Esophagus muscularis mucosa (tissue), 4 donors: ENCODE results near the gene FMN1. TPM values are rescaled to one million over a fixed set of nuclear protein-coding genes. Genes with fewer than 3 reads are reported as not detected.

Experiments used
- DNase-seq: peaks from one replicate; pipeline ENCODE4 v3.0.0-alpha.2; 2017; ENCODE audit errors: extremely low spot score
- H3K27ac ChIP-seq, 4 donors: fragments of 200-600 bp; sonication (generic); replicated peaks in 1 of 4; 1 replicate in 3 of 4; 2 replicates in 1 of 4; pipeline ENCODE4 v1.5.1; 2016 to 2019; ENCODE audit warnings: mild to moderate bottlenecking in 1 of 4
- H3K27me3 ChIP-seq, 4 donors: fragments of 200-600 bp; sonication (generic); one replicate each; pipeline versions ENCODE4 v1.5.1 to v1.6.0; 2016 to 2019
- H3K36me3 ChIP-seq, 4 donors: fragments of 200-600 bp; sonication (generic); one replicate each; pipeline ENCODE4 v1.5.1; 2016 to 2019
- H3K4me1 ChIP-seq, 4 donors: fragments of 200-600 bp; sonication (generic); one replicate each; pipeline ENCODE4 v1.5.1; 2016 to 2019
- H3K4me3 ChIP-seq, 4 donors: fragments of 200-600 bp; sonication (generic); 1 replicate in 2 of 4; 2 replicates in 2 of 4; pipeline ENCODE4 v1.5.1; 2016 to 2019; ENCODE audit warnings: mild to moderate bottlenecking in 4 of 4, moderate library complexity in 1 of 4
- H3K9me3 ChIP-seq, 4 donors: fragments of 200-600 bp; sonication (generic); 1 replicate in 3 of 4; 2 replicates in 1 of 4; pipeline ENCODE4 v1.5.1; 2016 to 2019
- EP300 ChIP-seq: sonication (generic); formaldehyde crosslinking; IDR thresholded peaks from one replicate; pipeline ENCODE4 v1.6.1; 2017; ENCODE audit warnings: antibody characterized with exemption
- POLR2A ChIP-seq: fragments of 450-650 bp; IDR thresholded peaks from one replicate; pipeline ENCODE4 v1.6.1; 2017; ENCODE audit warnings: antibody characterized with exemption, moderate library complexity, mild to moderate bottlenecking, low read depth
- POLR2AphosphoS5 ChIP-seq, 2 donors: sonication (generic); formaldehyde crosslinking; IDR thresholded peaks; one replicate each; pipeline ENCODE4 v1.6.1; 2017; ENCODE audit warnings: antibody characterized with exemption in 2 of 2
- WGBS: methylation state at CpG from one replicate; pipeline ENCODE4 v1.1.5; 2018; 5-methylcytosine and 5-hydroxymethylcytosine counted together
- intact Hi-C: fragments of 100-400 bp; cut with DNase I; formaldehyde crosslinking; loops from one replicate; pipeline ENCODE4 v1.15.1; 2023
- small RNA-seq, 3 donors: library from RNA; depleted of rRNA; stranded (forward); fragments of <200 nt; gene quantifications; one replicate each; pipeline ENCODE3, GENCODE V24; 2016
- total RNA-seq, 4 donors: library from RNA; depleted of rRNA; stranded (reverse); fragments of >200 nt; gene quantifications; one replicate each; pipeline versions ENCODE4 v1.1.0 to v1.2.1, GENCODE V29; 2016
- TF ChIP-seq, protein P1 (sequence below), 3 experiments: fragments of 200-600 bp in 2 of 3; fragments of 450-650 bp in 1 of 3; sonication (generic) in 2 of 3; IDR thresholded peaks; one replicate each; pipeline ENCODE4 v1.5.1; 2017 to 2019; ENCODE audit warnings: antibody characterized with exemption in 3 of 3, mild to moderate bottlenecking in 2 of 3, moderate library complexity in 1 of 3

Gene FMN1
- total RNA-seq, 4 donors from 2014 or later = 4.8 to 12.5 (median 8.6) TPM

DNA sequence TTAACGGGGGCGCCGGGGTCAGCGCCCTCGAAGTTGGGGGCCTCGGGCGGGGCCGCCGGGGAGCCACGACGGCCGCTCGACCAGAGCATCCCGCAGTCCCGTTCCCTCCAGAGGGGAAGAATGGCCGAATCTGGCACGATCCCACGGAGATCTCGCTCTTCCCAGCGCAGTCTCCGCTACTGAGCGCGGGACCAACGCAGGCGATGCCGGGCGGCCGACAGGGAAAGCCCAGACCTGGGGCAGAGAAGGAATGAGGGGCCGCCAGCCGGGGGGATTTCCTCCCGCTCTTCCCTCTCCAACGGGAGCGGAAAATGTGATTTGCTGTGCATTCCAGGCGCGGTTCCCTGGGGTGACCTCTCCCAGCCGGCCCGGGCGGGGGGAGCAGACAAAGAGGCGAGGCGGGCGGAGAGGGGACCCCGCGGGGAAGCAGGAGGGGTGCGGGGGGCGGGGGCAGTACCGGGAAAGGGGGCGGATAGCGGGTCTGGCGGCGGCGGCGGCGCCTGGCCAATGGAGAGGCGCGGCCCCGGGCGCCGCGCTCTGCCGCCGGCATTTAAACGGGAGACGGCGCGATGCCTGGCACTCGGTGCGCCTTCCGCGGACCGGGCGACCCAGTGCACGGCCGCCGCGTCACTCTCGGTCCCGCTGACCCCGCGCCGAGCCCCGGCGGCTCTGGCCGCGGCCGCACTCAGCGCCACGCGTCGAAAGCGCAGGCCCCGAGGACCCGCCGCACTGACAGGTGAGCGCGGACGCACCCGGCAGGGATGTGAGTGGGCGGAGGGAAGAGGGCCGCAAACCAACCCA lies 476.9 kb downstream of the FMN1 start, which contains the start of gene GREM1:
GREM1 (plus strand) TSS at position 579 of the 801 bp plus-strand sequence. CDS start 12,687 bp downstream, outside the sequence.
- H3K27me3 ChIP-seq = peaks cover 0 to 61% (median 11%) of the 10 kb centered on the region in 4 donors
- peak within 1 kb of the TSS; percentile 71 to 80 (median 78) for H3K27ac ChIP-seq
- no peaks in the 10 kb centered on the region for H3K9me3 ChIP-seq

GRCh38 chr15:32716915-32717425 lies 477.5 kb downstream of the FMN1 start:
- Histone ChIP-seq H3K9me3 (no peaks in the 10 kb centered on the region), H3K36me3 (no peaks in the 10 kb centered on the region), H3K27ac (peak overlapping the region; percentile 71 to 80 (median 78)), H3K27me3 (peaks cover 0 to 61% (median 11%) of the 10 kb centered on the region in 4 donors), H3K4me3 (peak overlapping the region; percentile 51 to 75 (median 61)), H3K4me1 (peaks cover 10 to 40% (median 34%) of the 10 kb centered on the region in 4 donors)
- intact Hi-C loops = loop anchor here (5.0 kb wide), 1 partner anchor 35 kb away; no protein-coding TSS in a partner anchor
- no peak for TF ChIP-seq POLR2A
- TF ChIP-seq, protein P1, sequence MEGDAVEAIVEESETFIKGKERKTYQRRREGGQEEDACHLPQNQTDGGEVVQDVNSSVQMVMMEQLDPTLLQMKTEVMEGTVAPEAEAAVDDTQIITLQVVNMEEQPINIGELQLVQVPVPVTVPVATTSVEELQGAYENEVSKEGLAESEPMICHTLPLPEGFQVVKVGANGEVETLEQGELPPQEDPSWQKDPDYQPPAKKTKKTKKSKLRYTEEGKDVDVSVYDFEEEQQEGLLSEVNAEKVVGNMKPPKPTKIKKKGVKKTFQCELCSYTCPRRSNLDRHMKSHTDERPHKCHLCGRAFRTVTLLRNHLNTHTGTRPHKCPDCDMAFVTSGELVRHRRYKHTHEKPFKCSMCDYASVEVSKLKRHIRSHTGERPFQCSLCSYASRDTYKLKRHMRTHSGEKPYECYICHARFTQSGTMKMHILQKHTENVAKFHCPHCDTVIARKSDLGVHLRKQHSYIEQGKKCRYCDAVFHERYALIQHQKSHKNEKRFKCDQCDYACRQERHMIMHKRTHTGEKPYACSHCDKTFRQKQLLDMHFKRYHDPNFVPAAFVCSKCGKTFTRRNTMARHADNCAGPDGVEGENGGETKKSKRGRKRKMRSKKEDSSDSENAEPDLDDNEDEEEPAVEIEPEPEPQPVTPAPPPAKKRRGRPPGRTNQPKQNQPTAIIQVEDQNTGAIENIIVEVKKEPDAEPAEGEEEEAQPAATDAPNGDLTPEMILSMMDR (IDR thresholded peaks at IDR 0.05) = no peak
- no peak for TF ChIP-seq EP300
- no peak for TF ChIP-seq POLR2AphosphoS5 (IDR thresholded peaks at IDR 0.05)
- DNase-seq = no peak
- WGBS = 34% methylated on average over 21 of the region's 21 CpGs

More for the DNA sequence above, 476.9 kb downstream of the FMN1 start, which contains the start of gene GREM1:
- WGBS = 6% methylated on average over 20 of the region's 99 CpGs
- Histone ChIP-seq H3K4me1 (peaks cover 10 to 40% (median 34%) of the 10 kb centered on the region in 4 donors), H3K4me3 (peak within 1 kb of the TSS; percentile 51 to 75 (median 61)), H3K36me3 (no peaks in the 10 kb centered on the region)
- no peak for DNase-seq
- intact Hi-C loops = loop anchor here (5.0 kb wide), 1 partner anchor 35 kb away; no protein-coding TSS in a partner anchor
- no peak for TF ChIP-seq POLR2A
- peak in 1 of 2 donors; percentile 43 for TF ChIP-seq POLR2AphosphoS5 (IDR thresholded peaks at IDR 0.05)

- Histone ChIP-seq H3K27me3 (peaks cover 0 to 61% (median 11%) of the 10 kb centered on the region in 4 donors), H3K4me1 (peaks cover 10 to 40% (median 31%) of the 10 kb centered on the region in 4 donors), H3K4me3 (no peak overlapping the region), H3K36me3 (no peaks in the 10 kb centered on the region), H3K27ac (peak overlapping the region in 2 of 4 donors; percentile 0 to 80), H3K9me3 (no peaks in the 10 kb centered on the region)
- TF ChIP-seq POLR2AphosphoS5 (IDR thresholded peaks at IDR 0.05) (no peak), EP300 (no peak), POLR2A (no peak)
- TF ChIP-seq, protein P1 (IDR thresholded peaks at IDR 0.05) = no peak
- DNase-seq = no peak
- WGBS = 60% methylated on average over 13 of the region's 13 CpGs
- intact Hi-C loops = loop anchor here (5.0 kb wide), 1 partner anchor 34 kb away; no protein-coding TSS in a partner anchor
Observed at GRCh38 chr15:32716216-32716914, 478.1 kb downstream of the FMN1 start.

Small RNAs within 50 kb of the gene (small RNA-seq; reads per million reads assigned to genes)
- gene RF00591 = 0 reads per million in 3 donors

Other genes with a start within 250 kb of the FMN1 start
- gene RYR3, start 116.3 kb upstream of the FMN1 start, total RNA-seq = 1 to 10 TPM; 3.7 to 7.2 (median 4.5) TPM